Pancreas (tissue), 10 donors: Measurements from ENCODE around the gene SEC11A. TPM values are rescaled to one million over a fixed set of nuclear protein-coding genes. Genes with fewer than 3 reads are reported as not detected.
A peak's percentile ranks its signal among the peaks of the same experiment; 100 is the strongest.

Experiments used
- ATAC-seq, 4 donors: fragments of 200-7000 bp; cut with Tn5 transposase; one replicate each; pipeline versions ENCODE4 v1.8.0 to v1.9.1; 2020; ENCODE audit warnings: mild to moderate bottlenecking in 4 of 4, moderate library complexity in 4 of 4
- DNase-seq, 6 donors: peaks; one replicate each; pipeline ENCODE4 v3.0.0-alpha.2; 2020
- FAIRE-seq: peaks from 2 replicates; lab custom pipeline; 2012; peaks lifted over from hg19 to GRCh38; lab: Jason Lieb, UNC
- H3K27ac ChIP-seq, 4 donors: fragments of 200-600 bp; sonication (generic); 1 replicate in 3 of 4; 2 replicates in 1 of 4; pipeline versions ENCODE4 v1.5.0 to v1.8.0; 2020
- H3K27me3 ChIP-seq, 4 donors: fragments of 200-600 bp; one replicate each; pipeline ENCODE4 v1.8.0; 2021
- H3K36me3 ChIP-seq, 3 donors: fragments of 200-600 bp; sonication (generic) in 1 of 3; one replicate each; pipeline versions ENCODE4 v1.5.0 to v1.8.0; 2020 to 2021
- H3K4me1 ChIP-seq, 3 donors: fragments of 200-600 bp; one replicate each; pipeline ENCODE4 v1.8.0; 2021
- H3K4me3 ChIP-seq, 4 donors: fragments of 200-600 bp; sonication (generic) in 2 of 4; one replicate each; pipeline versions ENCODE4 v1.5.0 to v1.8.0; 2020 to 2021
- H3K9me3 ChIP-seq, 4 donors: fragments of 200-600 bp; one replicate each; pipeline ENCODE4 v1.8.0; 2021
- WGBS, 2 donors: extraction: QIAGEN DNeasy Blood & Tissue Kit; methylation state at CpG; one replicate each; pipeline ENCODE4 v1.1.7; 2013; 5-methylcytosine and 5-hydroxymethylcytosine counted together
- intact Hi-C, 3 donors: fragments of 100-400 bp; cut with DNase I; formaldehyde crosslinking; loops; one replicate each; pipeline versions ENCODE4 v1.11.1 to v1.14.2; 2022
- polyA plus RNA-seq, 2 donors: library from polyadenylated mRNA; stranded (reverse); fragments of 200-250 nt; gene quantifications; one replicate each; pipeline ENCODE4 v1.2.3, GENCODE V29; 2013
- total RNA-seq, 6 donors: library from RNA; stranded (reverse); fragmentation: NEBNext Ultra II Directional in 4 of 6; extraction: Animal tissue kit (Norgen Biotek cat#: 25700) in 4 of 6; gene quantifications; one replicate each; pipeline versions ENCODE4 v1.2.1 to v1.2.4, GENCODE V29; 2021 to 2023
- TF ChIP-seq, protein P1 (sequence below), 4 donors: fragments of 200-600 bp; sonication (generic) in 3 of 4; IDR thresholded peaks; one replicate each; pipeline versions ENCODE4 v1.5.0 to v1.8.0; 2021; ENCODE audit warnings: antibody characterized with exemption in 4 of 4
- donor health status: healthy with polysubstance abuse.
- donor health status: DM: no; HTN: no; CAD: no; lungs with moderate emphysema.
- donor health status: DM: no; HTN: no; CAD: no.
- donor health status: control.
- donor health status: control.
- donor health status: Bipolar disorder and iron deficiency.
- donor health status: DM: yes; HTN: yes; CAD: no.
- donor health status: DM: no; HTN: no; CAD: no.
- donor health status: DM: no; HTN: no; CAD: no.
- donor health status: DM: yes; HTN: yes; CAD: no.

Gene SEC11A
- total and polyA plus RNA-seq, 8 donors: 43.7 to 98.7 (median 69.5) TPM

DNA sequence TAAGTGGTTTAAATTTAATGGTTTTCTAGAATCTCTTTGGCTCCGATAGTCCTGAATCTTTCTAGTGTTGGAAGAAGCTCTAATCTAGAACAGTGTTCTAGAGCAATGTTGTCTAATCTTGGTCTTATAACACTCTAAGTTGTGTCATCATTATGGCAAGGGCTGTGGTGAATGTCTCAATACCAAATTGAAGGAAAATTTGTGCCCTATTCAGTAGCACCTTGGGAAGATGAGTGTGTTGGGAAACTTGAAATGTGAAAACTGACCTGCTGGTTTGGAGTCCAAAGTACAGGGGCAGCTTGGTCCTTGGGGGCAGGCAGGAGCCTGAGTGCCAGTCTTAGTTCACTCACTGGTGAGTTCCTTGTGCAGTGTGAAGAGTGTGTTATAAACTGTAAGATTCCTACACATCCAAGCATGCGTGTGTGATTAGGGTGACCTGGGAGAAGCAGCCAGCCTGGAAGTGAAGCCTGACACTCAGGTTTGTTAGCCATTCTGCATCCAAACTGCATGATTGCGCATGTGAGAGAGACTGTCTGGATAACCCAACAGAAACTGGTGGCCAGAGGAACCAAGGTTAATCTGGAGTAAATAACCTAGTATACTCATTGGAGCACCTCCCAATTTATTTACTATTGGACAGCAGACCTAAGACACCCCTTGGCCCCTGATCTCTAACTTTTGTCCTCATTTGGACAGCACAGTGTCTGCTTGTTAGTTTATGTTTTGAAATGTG, 47.1 kb upstream of the SEC11A start:
- intact Hi-C loops: no loop called here
- Histone ChIP-seq H3K27ac (peak overlapping the region in 1 of 4 donors; percentile 14), H3K4me1 (peaks cover 32 to 48% (median 43%) of the 10 kb centered on the region in 3 donors), H3K27me3 (no peaks in the 10 kb centered on the region), H3K9me3 (no peaks in the 10 kb centered on the region), H3K4me3 (no peak overlapping the region), H3K36me3 (peaks cover 0 to 14% (median 0%) of the 10 kb centered on the region in 3 donors)
- TF ChIP-seq, protein P1, sequence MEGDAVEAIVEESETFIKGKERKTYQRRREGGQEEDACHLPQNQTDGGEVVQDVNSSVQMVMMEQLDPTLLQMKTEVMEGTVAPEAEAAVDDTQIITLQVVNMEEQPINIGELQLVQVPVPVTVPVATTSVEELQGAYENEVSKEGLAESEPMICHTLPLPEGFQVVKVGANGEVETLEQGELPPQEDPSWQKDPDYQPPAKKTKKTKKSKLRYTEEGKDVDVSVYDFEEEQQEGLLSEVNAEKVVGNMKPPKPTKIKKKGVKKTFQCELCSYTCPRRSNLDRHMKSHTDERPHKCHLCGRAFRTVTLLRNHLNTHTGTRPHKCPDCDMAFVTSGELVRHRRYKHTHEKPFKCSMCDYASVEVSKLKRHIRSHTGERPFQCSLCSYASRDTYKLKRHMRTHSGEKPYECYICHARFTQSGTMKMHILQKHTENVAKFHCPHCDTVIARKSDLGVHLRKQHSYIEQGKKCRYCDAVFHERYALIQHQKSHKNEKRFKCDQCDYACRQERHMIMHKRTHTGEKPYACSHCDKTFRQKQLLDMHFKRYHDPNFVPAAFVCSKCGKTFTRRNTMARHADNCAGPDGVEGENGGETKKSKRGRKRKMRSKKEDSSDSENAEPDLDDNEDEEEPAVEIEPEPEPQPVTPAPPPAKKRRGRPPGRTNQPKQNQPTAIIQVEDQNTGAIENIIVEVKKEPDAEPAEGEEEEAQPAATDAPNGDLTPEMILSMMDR (IDR thresholded peaks at IDR 0.05): no peak
- WGBS, 2 donors: 61 to 64% methylated on average over 3 of the region's 3 CpGs
- no peak for DNase-seq
- ATAC-seq: peak; percentile 36 to 85 (median 71)
- FAIRE-seq: no peak

DNA sequence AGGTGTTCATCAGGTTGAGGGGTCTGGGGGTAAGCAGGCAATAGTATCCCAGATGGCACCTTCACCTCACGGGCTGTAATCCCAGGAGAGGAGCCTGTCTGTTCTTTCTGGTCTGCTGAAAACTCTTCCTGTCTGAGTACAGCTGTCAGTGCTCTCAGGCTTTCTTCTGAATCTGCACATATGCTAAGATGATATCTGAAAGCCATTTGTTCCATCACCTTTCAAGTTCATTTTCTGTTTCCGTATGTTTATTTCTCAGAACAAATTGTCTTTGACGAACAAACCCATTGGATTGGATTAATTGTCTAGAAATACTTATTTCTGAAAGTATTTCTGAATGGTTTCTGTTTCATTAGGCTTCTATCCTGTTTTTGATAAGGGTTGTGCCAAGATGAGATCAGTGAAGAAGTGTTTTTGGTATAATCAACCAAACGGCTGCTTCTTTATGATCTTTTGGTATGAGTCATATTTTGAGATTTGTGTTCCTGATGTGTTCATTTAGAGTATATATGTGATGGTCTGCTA, 45.7 kb upstream of the SEC11A start:
- DNase-seq (no peak), ATAC-seq (peak in 3 of 4 donors; percentile 32 to 44 (median 40)), FAIRE-seq (no peak)
- Histone ChIP-seq H3K27ac (peak overlapping the region in 1 of 4 donors; percentile 14), H3K36me3 (peaks cover 0 to 14% (median 0%) of the 10 kb centered on the region in 3 donors), H3K9me3 (no peaks in the 10 kb centered on the region), H3K27me3 (no peaks in the 10 kb centered on the region), H3K4me1 (peaks cover 32 to 48% (median 43%) of the 10 kb centered on the region in 3 donors), H3K4me3 (no peak overlapping the region)
- intact Hi-C loops: no loop called here
- 11 to 12% methylated on average over 4 of the region's 4 CpGs for WGBS, 2 donors
- TF ChIP-seq, protein P1 (IDR thresholded peaks at IDR 0.05): no peak

DNA sequence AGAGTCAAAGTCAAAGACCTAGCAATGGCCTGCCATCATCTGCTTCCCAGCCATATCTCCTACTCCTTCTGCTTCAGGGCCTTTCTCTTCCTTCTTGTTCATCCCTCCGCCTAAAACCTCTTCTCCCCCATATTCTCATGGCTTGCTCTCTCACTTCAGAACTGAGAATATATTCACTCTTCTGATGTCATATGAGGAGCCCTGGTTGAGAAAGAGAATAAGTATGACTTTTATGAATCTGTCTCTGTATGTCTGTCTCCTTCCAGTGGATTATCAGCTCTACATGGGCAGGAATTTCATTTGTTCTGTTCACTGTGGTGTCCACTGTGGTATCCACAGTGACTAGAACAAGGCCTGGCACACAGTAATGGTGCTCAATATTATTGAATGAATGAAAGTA, 44.3 kb upstream of the SEC11A start:
- 94 to 98% methylated on average over 1 of the region's 1 CpG for WGBS, 2 donors
- Histone ChIP-seq H3K4me1 (peaks cover 32 to 48% (median 43%) of the 10 kb centered on the region in 3 donors), H3K27me3 (no peaks in the 10 kb centered on the region), H3K27ac (no peak overlapping the region), H3K4me3 (no peak overlapping the region), H3K9me3 (no peaks in the 10 kb centered on the region), H3K36me3 (peaks cover 0 to 3% (median 0%) of the 10 kb centered on the region in 3 donors)
- intact Hi-C loops: no loop called here
- DNase-seq (no peak), FAIRE-seq (no peak), ATAC-seq (no peak)
- TF ChIP-seq, protein P1 (IDR thresholded peaks at IDR 0.05): no peak

DNA sequence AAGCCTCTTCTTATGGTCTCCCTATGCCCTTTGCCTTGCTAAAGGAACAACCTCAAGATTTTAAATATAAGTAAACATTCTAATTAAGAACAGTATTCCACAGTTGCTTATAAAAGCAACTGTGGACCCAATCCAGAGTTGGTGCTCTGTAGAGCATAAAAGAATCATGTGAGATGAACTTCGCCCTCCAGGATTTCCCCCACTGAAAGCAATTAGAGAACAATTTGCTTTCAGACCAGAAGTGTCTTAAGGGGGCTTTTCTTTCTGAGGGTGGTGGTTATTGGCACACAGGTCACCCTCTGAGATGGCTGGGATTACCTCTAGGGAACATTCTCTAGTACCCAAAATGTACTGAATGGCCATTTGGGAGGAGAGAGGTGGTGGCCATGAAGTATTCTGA, 43.1 kb upstream of the SEC11A start:
- DNase-seq: no peak
- intact Hi-C loops: loop anchor here in 1 of 3 donors (5.0 kb wide), 1 partner anchor 38 kb away; no protein-coding TSS in a partner anchor
- Histone ChIP-seq H3K27me3 (no peaks in the 10 kb centered on the region), H3K4me1 (peaks cover 36 to 55% (median 46%) of the 10 kb centered on the region in 3 donors), H3K9me3 (no peaks in the 10 kb centered on the region), H3K27ac (no peak overlapping the region), H3K4me3 (no peak overlapping the region), H3K36me3 (no peaks in the 10 kb centered on the region)
- TF ChIP-seq, protein P1 (IDR thresholded peaks at IDR 0.05): no peak
- 86 to 91% methylated on average over 1 of the region's 1 CpG for WGBS, 2 donors
- FAIRE-seq: no peak
- no peak for ATAC-seq
